Panc1 (cell line): ENCODE measurements around the gene EEF1A2. TPM values are rescaled to one million over a fixed set of nuclear protein-coding genes. Genes with fewer than 3 reads are reported as not detected.

Source experiments
- ATAC-seq: fragments of 200-7000 bp; cut with Tn5 transposase; 2 replicates; pipeline ENCODE4 v1.9.1; 2020; ENCODE audit warnings: mild to moderate bottlenecking, moderate library complexity
- BruUV-seq: library from RNA; stranded (reverse); fragments of 400-500 nt; replicated peaks from 2 replicates; lab custom pipeline; 2021; lab: Mats Ljungman, UMichigan
- CTCF ChIA-PET: fragments of 300-600 bp; sonication (Branson Sonifier 250); formaldehyde crosslinking; loops from one replicate; lab custom pipeline; 2022; ENCODE audit warnings: antibody characterized with exemption; lab: Charles Lee
- POLR2A ChIA-PET: fragments of 300-600 bp; sonication (Branson Sonifier 250); formaldehyde crosslinking; loops from one replicate; lab custom pipeline; 2022; ENCODE audit warnings: antibody characterized with exemption; lab: Charles Lee
- DNase-seq: peaks from one replicate; pipeline ENCODE4 v3.0.0-alpha.2; 2010; ENCODE audit warnings: low read depth, low spot score
- H3K27ac ChIP-seq: 2 replicates; pipeline ENCODE4 v1.5.1; 2011; ENCODE audit warnings: mild to moderate bottlenecking, low read length, inconsistent platforms
- H3K27me3 ChIP-seq: fragments of 200-500 bp; sonication (Bioruptor generic); 2 replicates; pipeline ENCODE4 v1.6.0; 2014; ENCODE audit warnings: low read length, inconsistent platforms; ENCODE audit not compliant: control insufficient read depth, insufficient read depth
- H3K36me3 ChIP-seq: fragments of 200-500 bp; sonication (Bioruptor generic); 2 replicates; pipeline ENCODE4 v1.5.1; 2014; ENCODE audit warnings: inconsistent platforms, mild to moderate bottlenecking, low read length, moderate library complexity; ENCODE audit not compliant: control insufficient read depth, insufficient read depth
- H3K4me1 ChIP-seq: 2 replicates; pipeline ENCODE4 v1.5.1; 2011; ENCODE audit warnings: inconsistent platforms, mild to moderate bottlenecking, low read length, moderate library complexity; ENCODE audit not compliant: control insufficient read depth, insufficient read depth
- H3K4me3 ChIP-seq, 2 experiments: 2 replicates each; pipeline ENCODE4 v1.5.1; 2011 to 2012; ENCODE audit warnings: low read depth in 2 of 2, low read length in 2 of 2, mild to moderate bottlenecking in 2 of 2, inconsistent platforms in 1 of 2, moderate library complexity in 1 of 2
- H3K9me3 ChIP-seq: fragments of 200-500 bp; sonication (Bioruptor generic); 2 replicates; pipeline ENCODE4 v1.5.1; 2014; ENCODE audit warnings: low read depth, mild to moderate bottlenecking, inconsistent platforms, low read length, moderate library complexity; ENCODE audit not compliant: control insufficient read depth, insufficient read depth
- CTCF ChIP-seq: fragments of 450-650 bp; IDR thresholded peaks from 2 replicates; pipeline ENCODE4 v1.5.1; 2017; ENCODE audit warnings: mild to moderate bottlenecking
- POLR2AphosphoS5 ChIP-seq: IDR thresholded peaks from 2 replicates; pipeline ENCODE4 v1.6.1; 2012; ENCODE audit warnings: mild to moderate bottlenecking, low read depth, low read length, moderate library complexity
- SIN3A ChIP-seq: IDR thresholded peaks from 2 replicates; pipeline ENCODE4 v1.6.1; 2012; ENCODE audit warnings: low read depth, mild to moderate bottlenecking, low read length, moderate library complexity, borderline replicate concordance; ENCODE audit not compliant: insufficient read depth
- TCF7L2 ChIP-seq: IDR thresholded peaks from 2 replicates; pipeline ENCODE4 v1.6.1; 2011; ENCODE audit warnings: mild to moderate bottlenecking, low read depth, low read length, inconsistent platforms
- in situ Hi-C: cut with HindIII; loops from 2 replicates; pipeline ENCODE4 v1.10.0; 2016; ENCODE audit warnings: low sequenced_read_pairs, low pct_unique_long_range_greater_than_20kb
- intact Hi-C: fragments of 100-400 bp; cut with micrococcal nuclease; formaldehyde crosslinking; loops from one replicate; pipeline ENCODE4 v1.10.0; 2022; ENCODE audit not compliant: unreplicated experiment
- total RNA-seq: library from RNA; stranded (reverse); gene quantifications from one replicate; pipeline ENCODE4 v1.2.1, GENCODE V29; 2021; ENCODE audit not compliant: unreplicated experiment
- TF ChIP-seq, protein P1 (sequence below), 2 experiments: IDR thresholded peaks; 2 replicates each; pipeline ENCODE4 v1.6.1; 2011 to 2012; ENCODE audit warnings: low read depth in 2 of 2, control low read depth in 1 of 2, low read length in 1 of 2, mild to moderate bottlenecking in 1 of 2, moderate library complexity in 1 of 2; ENCODE audit not compliant: insufficient read depth in 1 of 2

EEF1A2 gene
- total RNA-seq, 1 experiment from 2014 or later: 178 TPM

GRCh38 chr20:63495167-63495720, 3.6 kb downstream of the EEF1A2 start:
- Histone ChIP-seq H3K4me3 (no peak overlapping the region), H3K36me3 (no peaks in the 10 kb centered on the region; the same call in 1 of the 2 replicates), H3K4me1 (peaks cover 16% of the 10 kb centered on the region), H3K9me3 (no peaks in the 10 kb centered on the region), H3K27me3 (no peaks in the 10 kb centered on the region), H3K27ac (no peak overlapping the region)
- in situ Hi-C loops (no loop called here), intact Hi-C loops (no loop called here)
- TF ChIP-seq CTCF (no peak), SIN3A (no peak), TCF7L2 (no peak), POLR2AphosphoS5 (no peak)
- TF ChIP-seq, protein P1, sequence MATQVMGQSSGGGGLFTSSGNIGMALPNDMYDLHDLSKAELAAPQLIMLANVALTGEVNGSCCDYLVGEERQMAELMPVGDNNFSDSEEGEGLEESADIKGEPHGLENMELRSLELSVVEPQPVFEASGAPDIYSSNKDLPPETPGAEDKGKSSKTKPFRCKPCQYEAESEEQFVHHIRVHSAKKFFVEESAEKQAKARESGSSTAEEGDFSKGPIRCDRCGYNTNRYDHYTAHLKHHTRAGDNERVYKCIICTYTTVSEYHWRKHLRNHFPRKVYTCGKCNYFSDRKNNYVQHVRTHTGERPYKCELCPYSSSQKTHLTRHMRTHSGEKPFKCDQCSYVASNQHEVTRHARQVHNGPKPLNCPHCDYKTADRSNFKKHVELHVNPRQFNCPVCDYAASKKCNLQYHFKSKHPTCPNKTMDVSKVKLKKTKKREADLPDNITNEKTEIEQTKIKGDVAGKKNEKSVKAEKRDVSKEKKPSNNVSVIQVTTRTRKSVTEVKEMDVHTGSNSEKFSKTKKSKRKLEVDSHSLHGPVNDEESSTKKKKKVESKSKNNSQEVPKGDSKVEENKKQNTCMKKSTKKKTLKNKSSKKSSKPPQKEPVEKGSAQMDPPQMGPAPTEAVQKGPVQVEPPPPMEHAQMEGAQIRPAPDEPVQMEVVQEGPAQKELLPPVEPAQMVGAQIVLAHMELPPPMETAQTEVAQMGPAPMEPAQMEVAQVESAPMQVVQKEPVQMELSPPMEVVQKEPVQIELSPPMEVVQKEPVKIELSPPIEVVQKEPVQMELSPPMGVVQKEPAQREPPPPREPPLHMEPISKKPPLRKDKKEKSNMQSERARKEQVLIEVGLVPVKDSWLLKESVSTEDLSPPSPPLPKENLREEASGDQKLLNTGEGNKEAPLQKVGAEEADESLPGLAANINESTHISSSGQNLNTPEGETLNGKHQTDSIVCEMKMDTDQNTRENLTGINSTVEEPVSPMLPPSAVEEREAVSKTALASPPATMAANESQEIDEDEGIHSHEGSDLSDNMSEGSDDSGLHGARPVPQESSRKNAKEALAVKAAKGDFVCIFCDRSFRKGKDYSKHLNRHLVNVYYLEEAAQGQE (IDR thresholded peaks at IDR 0.05; ENCODE audit: insufficient read depth in 1 of 2, low read depth in 2 of 2, low read length in 1 of 2): no peak
- BruUV-seq: no TSS peak
- ChIA-PET CTCF (no interaction called here), POLR2A (no interaction called here)
- no peak for DNase-seq
- ATAC-seq: no peak

GRCh38 chr20:63494420-63495166, 4.3 kb downstream of the EEF1A2 start:
- in situ Hi-C loops (no loop called here), intact Hi-C loops (no loop called here)
- no peak overlapping the region for H3K27ac ChIP-seq
- no peaks in the 10 kb centered on the region for H3K27me3 ChIP-seq
- POLR2A ChIA-PET: no interaction called here
- H3K4me3 ChIP-seq: no peak overlapping the region
- no TSS peak for BruUV-seq
- CTCF ChIA-PET: no interaction called here
- H3K4me1 ChIP-seq: peaks cover 16% of the 10 kb centered on the region
- DNase-seq (no peak), ATAC-seq (no peak)
- H3K9me3 ChIP-seq: no peaks in the 10 kb centered on the region
- no peaks in the 10 kb centered on the region; the same call in 1 of the 2 replicates for H3K36me3 ChIP-seq
- no peak for TF ChIP-seq TCF7L2
- no peak for TF ChIP-seq SIN3A
- no peak for TF ChIP-seq POLR2AphosphoS5
- TF ChIP-seq, protein P1 (IDR thresholded peaks at IDR 0.05; ENCODE audit: insufficient read depth in 1 of 2, low read depth in 2 of 2, low read length in 1 of 2): no peak
- no peak for TF ChIP-seq CTCF
